HG03442 (cell line): ENCODE measurements around the gene PDZD7.

Source experiments
- ATAC-seq: cut with Tn5 transposase; IDR thresholded peaks from one replicate; pipeline ENCODE4 v1.9.1; 2021; ENCODE audit warnings: mild to moderate bottlenecking, moderate library complexity; ENCODE audit not compliant: unreplicated experiment

The PDZD7 gene

DNA sequence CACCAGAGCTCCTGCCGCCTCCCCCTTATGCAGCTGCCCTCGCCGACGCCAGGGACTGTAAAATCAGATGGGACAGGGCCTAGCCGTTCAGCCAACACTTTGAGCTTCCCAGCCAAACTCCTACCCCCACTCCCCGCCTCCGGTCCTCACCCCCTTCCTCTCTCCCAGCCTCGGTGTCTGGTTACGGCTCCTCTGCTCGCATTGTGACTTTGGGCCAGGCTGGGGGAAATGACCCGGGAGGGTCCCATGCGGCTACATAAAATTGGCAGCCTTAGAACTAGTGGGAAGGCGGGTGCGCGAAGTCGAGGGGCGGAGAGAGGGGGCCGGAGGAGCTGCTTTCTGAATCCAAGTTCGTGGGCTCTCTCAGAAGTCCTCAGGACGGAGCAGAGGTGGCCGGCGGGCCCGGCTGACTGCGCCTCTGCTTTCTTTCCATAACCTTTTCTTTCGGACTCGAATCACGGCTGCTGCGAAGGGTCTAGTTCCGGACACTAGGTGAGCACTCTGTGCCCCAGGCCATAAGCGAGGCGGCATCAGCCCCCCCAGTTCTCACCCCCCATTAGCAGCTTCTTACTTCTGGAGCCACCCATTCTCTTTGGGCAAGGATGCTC, 30.8 kb upstream of the PDZD7 start, which contains the start of gene KAZALD1:
TSS of gene KAZALD1 (plus strand) at position 366 of the 608 bp plus-strand sequence. CDS start 604 bp downstream, outside the sequence.
- ATAC-seq: no peak

DNA sequence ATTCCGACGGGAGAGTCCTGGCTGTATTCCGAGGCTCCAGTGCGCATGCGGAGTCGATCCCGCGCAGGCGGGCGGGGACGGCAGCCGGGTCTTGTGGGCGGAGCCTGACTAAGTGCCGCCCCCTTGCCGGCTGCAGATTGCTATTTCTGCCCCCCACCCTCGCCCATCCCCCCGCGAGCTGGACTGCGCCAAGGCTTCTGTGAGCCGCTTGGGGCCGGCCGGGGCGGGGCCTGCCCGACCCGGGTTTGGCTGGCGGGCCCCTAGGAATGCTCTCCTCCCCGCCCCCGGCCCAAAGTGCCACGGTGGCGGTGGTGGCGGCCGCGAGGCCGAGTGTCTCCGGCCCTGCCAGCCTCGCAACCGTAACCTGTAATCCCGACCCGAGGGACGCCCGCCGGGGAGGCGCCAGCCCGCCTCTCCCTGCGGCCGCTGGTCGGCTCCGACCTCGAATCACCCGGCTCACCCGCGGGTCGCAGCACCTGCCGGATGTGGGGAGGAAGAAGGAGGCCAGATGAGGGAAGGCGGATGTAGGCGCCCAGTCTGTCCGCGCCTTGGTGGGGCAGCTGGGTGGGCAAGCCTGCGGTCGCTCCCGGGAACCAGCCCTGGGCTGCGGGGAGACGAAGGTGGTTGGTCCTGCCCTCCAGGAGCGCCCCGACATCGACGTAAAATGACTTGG, 30.2 kb upstream of the PDZD7 start:
- peak; percentile 52 for ATAC-seq

- peak; percentile 38 for ATAC-seq
These were observed 29.4 kb upstream of the PDZD7 start for GRCh38 chr10:101060036-101060950.

DNA sequence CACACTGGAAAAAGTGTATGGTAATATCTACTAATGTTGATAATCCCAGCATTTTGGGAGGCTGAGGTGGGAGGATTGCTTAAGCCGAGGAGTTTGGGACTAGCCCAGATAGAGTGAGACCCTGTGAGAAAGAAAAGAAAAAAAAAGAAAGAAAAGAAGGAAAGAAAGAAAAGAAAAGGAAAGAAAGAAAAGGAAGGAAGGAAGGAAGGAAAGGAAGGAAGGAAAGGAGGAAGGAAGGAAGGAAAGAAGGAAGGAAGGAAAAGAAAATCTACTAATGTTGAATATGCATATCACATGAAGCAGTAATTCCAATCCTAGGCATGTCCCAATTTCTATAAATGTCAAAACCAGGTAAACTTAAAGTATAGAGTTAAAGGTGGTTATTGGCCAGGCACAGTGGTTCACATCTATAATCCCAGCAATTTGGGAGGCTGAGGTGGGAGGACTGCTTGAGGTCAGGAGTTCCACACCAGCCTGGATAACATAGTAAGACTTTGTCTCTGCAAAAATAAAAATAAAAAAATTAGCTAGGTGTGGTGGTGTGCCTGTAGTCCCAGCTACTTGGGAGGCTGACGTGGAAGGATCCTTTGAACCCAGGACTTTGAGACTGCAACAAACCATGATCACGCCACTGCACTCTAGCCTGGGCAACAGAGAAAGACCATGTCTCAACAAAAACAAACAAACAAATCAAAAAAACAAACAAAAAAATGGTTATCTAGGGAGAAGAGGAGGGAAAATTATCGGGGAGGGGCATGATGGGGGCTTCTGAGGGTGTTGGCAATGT, 25.6 kb upstream of the PDZD7 start:
- no peak for ATAC-seq

DNA sequence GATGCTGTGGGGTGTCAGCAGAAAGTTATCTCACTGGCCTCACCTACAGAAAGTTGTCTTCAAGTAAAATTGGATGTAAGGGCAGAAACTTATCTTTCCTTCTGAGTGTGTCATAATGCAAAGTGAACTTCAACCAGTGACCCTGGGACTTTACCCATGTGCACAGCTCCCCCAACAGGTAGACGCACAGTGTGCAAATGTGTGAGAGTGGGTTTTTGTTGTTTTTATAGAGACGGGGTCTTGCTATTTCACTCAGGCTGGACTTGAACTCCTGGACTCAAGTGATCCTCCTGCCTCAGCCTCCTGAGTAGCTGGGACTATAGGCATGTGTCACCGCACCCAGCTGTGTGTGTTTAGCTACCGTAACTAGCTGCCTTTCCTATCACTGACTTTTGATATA, 24.5 kb upstream of the PDZD7 start:
- ATAC-seq: no peak

GRCh38 chr10:101054876-101055275, 23.9 kb upstream of the PDZD7 start:
- no peak for ATAC-seq

DNA sequence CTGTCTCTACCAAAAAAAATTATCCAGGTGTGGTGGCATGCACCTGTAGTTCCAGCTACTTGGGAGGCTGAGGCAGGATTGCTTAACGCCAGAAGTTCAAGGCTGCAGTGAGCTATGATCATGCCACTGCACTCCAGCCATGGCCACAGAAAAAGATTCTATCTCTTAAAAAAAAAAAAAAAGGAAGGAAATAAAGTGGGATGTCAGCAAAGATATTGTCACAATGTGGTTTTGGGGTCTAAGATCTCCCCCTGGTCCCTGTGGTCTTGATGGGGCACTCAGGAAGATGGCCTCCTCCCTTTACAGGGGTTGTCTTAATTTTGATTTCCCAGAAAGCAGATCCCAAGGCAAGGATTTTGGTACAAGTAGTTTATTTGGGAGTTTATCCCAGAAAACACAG, 23.4 kb upstream of the PDZD7 start:
- no peak for ATAC-seq

GRCh38 chr10:101053516-101053915, 22.6 kb upstream of the PDZD7 start:
- ATAC-seq: no peak

DNA sequence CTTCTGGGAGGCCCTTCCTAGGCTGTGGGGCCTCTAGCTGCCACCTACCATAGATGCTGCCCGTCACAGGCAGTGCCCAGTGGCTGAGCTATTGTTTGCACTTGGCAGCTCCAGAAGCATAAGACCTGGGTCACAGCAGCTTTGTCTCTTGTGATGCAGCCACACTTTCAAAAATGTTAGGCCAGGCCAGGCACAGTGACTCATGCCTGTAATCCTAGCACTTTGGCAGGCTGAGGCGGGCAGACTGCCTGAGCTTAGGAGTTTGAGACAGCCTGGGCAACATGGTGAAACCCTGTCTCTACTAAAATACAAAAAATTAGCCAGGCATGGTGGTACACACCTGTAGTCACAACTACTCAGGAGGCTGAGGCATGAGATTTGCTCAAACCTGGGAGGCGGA, 21.4 kb upstream of the PDZD7 start:
- no peak for ATAC-seq

DNA sequence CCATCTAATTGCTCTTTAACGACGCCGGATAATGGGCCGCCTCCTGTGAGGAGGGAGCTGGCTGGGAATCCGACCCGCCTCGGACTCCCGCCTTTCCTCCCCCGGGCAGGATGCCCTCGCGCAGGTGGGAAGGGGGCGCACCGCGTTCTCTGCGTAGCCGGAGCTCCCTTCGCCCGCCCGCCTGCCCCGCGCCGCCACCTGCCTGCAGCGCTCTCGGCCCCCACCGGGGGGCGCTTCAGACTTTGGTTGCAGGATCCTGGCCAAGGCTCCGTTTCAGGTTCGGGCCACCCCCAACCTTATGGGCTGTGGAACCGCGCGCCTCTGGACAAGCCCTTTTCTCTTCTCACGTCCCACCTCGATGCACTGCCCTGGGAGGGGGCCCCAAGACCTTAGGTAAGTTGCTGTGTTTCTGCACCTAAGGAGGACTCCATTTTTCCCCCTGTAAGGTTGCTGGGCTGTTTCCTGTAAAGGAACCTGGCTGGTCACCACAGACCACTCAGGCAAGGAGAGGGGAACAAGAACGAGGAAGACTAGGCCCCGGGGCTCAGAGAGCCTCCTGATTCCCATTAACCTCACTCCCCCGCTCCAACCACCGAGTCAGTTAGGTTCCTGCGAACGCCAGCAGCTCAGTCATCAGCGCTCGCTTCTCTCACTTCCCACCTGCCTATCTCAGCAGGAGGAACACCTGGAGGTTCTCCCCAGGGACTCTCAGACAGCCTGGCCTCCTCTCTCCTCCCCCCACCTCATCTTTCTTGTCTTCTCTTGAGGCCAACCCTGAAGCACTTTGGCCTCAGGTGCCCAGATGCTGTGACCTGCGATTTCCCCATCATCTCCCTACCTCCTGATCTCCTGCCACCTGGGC, 19.5 kb upstream of the PDZD7 start:
- peak; percentile 59 for ATAC-seq

- ATAC-seq: no peak
These were observed 17.3 kb upstream of the PDZD7 start for GRCh38 chr10:101047961-101048892.

DNA sequence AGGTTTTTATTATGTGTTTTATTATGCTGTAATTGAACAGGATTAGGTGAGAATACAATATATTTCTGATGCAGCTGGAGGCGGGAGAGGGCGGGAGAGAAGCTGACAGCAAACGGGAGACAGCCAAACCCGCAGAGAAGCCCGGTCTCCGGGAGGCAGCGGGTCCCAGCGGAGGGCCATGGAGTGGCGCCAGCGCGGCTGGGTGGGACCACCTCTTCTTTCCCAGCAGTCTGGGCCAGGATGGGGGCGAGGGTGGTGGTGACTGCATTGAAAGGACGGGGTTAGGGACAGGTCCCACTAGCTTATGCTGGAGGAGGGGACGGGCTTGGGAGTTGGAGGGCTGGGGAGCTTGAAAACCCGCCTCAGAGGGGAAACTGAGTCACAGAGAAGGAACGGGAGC, 16.3 kb upstream of the PDZD7 start:
- no peak for ATAC-seq

DNA sequence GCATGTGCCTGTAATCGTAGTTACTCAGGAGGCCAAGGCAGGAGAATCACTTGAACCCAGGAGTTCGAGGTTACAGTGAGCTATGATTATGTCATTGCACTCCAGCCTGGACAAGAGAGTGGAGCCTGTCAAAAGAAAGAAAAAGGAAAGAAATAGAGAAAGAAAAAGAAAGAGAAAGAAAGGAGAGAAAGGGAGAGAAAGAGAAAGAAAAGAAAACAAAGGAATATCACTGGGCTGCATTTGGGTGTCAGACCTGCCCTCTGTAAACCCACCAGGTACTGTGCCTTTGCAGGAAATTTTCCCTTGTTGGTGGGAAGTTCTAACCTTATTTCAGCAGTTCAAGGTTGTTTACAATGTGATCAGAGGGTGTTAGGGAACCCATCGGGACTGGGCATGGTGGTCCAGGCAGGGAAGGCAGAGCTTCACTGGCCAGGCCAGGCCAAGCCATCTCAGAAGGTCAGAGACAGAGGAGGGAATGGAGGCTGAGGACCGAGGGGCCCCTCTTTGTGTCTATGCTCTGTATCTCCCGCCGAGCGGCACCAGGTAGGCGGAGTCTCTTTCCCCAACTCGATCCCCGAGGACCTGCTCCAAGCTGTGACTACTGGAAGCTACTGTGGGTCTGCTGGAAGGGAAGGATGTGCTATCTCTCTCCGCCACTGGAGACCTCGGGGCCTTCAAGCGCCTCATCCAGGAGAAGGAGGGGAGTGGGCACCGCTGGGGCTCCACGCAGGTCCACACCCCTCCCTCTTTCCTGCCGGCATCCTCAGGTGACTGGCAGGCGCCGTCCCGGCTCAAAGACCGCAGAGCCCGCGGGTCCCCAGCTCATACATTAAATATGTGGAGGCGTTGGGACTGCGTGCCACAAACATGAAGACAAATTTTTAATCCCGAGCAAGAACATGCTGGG, 15.7 kb upstream of the PDZD7 start:
- ATAC-seq: no peak

DNA sequence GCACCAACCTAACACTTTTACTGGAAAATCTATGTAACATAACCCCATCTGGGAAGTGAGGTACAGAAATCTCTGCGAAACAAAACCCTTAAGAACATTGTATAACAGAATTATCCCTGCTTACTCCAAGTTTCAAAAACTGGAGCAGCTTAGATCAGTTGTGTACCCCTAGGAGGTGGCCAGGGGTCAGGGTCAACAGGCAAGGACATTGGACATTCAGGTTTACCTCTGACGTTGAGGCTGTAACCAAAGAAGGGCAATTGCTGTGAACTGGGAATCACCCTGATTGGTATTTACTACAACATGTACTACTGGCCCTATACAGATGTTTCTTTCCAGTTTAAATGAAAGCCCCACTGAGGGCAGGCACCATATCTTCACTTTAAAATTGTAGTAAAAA, 13.2 kb upstream of the PDZD7 start:
- ATAC-seq: no peak

DNA sequence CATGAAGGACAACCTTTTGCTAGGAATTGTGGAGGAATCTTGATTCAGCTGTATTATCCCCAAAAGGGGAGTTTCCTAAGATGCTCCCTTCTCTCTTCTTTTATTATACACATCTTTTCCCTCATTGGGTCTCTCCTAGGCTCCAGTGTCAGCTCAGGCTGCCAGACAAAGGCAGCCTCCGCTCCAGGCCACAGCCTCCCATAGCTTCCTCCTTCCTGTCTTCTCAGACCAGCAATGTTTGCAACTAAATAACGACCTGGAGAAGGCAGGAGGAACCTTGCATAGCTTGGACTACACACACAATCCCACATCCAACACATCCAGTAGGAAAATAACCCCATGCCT, 12.4 kb upstream of the PDZD7 start:
- no peak for ATAC-seq

GRCh38 chr10:101042667-101043362, 11.9 kb upstream of the PDZD7 start:
- ATAC-seq: peak; percentile 92

DNA sequence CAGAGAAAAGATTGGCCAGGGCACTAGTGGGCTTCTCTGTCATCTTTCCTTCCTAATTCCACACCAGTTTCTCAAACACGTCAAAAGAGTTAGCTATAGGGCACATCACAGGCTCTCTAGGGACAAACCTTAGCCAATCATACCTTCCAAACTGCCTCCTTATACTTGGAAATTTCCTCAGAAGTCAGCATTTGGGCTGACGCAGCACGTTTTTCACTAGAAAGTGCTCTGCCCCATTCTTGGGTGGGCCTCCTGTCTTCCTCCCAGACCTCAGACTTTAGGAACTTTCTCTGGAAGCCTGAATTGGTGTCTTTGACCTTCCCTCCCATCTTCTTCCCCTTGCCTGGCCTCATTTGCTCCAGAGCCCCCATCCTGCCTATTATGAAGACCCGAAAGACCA, 11.2 kb upstream of the PDZD7 start:
- ATAC-seq: no peak
